HG03139 (cell line): ENCODE results near the gene CASKIN1.
"Not testable (repeated sequence)": the region's sequence is repeated elsewhere in the genome, so short reads cannot be mapped to it uniquely, and the experiment has no call there.

ENCODE experiments used
- ATAC-seq: cut with Tn5 transposase; IDR thresholded peaks from one replicate; pipeline ENCODE4 v1.9.1; 2021; ENCODE audit not compliant: unreplicated experiment

The CASKIN1 gene, protein sequence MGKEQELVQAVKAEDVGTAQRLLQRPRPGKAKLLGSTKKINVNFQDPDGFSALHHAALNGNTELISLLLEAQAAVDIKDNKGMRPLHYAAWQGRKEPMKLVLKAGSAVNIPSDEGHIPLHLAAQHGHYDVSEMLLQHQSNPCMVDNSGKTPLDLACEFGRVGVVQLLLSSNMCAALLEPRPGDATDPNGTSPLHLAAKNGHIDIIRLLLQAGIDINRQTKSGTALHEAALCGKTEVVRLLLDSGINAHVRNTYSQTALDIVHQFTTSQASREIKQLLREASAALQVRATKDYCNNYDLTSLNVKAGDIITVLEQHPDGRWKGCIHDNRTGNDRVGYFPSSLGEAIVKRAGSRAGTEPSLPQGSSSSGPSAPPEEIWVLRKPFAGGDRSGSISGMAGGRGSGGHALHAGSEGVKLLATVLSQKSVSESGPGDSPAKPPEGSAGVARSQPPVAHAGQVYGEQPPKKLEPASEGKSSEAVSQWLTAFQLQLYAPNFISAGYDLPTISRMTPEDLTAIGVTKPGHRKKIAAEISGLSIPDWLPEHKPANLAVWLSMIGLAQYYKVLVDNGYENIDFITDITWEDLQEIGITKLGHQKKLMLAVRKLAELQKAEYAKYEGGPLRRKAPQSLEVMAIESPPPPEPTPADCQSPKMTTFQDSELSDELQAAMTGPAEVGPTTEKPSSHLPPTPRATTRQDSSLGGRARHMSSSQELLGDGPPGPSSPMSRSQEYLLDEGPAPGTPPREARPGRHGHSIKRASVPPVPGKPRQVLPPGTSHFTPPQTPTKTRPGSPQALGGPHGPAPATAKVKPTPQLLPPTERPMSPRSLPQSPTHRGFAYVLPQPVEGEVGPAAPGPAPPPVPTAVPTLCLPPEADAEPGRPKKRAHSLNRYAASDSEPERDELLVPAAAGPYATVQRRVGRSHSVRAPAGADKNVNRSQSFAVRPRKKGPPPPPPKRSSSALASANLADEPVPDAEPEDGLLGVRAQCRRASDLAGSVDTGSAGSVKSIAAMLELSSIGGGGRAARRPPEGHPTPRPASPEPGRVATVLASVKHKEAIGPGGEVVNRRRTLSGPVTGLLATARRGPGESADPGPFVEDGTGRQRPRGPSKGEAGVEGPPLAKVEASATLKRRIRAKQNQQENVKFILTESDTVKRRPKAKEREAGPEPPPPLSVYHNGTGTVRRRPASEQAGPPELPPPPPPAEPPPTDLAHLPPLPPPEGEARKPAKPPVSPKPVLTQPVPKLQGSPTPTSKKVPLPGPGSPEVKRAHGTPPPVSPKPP (N-terminal part only)

GRCh38 chr16:2196162-2196980, at the start of gene CASKIN1:
TSS of gene CASKIN1 (minus strand) at chr16:2196605. CDS start at chr16:2196432, 173 bp downstream.
- no peak for ATAC-seq

- ATAC-seq, result no peak
Observed at GRCh38 chr16:2244926-2245795, 48.8 kb upstream of the CASKIN1 start.

GRCh38 chr16:2244301-2244700, 47.9 kb upstream of the CASKIN1 start:
- no peak for ATAC-seq

DNA sequence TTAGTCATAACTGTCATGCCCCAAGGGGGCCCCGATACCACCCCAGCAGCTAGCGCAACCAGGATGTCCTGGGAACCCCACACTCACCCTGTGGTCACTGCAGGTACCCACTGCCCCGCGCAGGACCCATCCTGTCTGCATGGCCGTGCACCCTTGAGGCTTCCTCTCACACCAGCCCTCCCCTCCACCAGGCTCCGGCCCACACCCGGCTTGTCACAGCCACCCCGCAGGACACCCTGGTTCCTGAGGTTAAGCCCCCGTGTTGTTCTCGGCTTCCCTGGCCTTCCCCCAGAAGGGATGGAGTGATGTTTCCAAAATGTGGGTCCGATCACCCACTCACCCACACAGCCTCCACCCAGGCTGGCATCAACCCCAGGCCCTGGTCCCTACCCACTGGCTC, 47.4 kb upstream of the CASKIN1 start:
- ATAC-seq, result no peak

DNA sequence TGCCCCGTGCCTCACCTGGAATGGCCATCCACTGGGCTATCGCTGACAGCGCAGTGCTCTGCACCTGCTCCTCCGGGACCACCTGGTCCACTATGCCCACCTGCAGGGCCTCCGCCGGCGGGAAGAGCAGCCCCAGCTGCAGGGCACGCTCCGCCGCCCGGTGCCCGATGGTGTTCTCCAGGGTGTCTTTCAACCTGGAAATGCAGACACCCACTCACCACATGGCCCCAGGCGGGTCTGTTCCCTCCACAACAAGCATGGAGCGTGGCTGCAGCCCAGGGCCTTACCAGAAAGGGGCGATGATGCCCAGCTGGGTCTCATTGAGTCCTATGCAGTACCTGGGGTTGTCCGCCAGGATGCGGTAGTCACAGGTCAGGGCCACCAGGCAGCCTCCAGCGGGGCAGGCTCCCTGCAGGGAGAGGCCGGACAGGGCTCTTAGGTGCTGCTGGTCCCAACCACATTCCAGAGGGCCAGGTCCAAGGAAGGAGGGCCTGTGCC, 46.7 kb upstream of the CASKIN1 start:
- ATAC-seq, result no peak

- ATAC-seq, result no peak
Observed at GRCh38 chr16:2242598-2242997, 46.2 kb upstream of the CASKIN1 start.

- not testable (repeated sequence) for ATAC-seq
Observed at GRCh38 chr16:2240331-2240730, 43.9 kb upstream of the CASKIN1 start.

DNA sequence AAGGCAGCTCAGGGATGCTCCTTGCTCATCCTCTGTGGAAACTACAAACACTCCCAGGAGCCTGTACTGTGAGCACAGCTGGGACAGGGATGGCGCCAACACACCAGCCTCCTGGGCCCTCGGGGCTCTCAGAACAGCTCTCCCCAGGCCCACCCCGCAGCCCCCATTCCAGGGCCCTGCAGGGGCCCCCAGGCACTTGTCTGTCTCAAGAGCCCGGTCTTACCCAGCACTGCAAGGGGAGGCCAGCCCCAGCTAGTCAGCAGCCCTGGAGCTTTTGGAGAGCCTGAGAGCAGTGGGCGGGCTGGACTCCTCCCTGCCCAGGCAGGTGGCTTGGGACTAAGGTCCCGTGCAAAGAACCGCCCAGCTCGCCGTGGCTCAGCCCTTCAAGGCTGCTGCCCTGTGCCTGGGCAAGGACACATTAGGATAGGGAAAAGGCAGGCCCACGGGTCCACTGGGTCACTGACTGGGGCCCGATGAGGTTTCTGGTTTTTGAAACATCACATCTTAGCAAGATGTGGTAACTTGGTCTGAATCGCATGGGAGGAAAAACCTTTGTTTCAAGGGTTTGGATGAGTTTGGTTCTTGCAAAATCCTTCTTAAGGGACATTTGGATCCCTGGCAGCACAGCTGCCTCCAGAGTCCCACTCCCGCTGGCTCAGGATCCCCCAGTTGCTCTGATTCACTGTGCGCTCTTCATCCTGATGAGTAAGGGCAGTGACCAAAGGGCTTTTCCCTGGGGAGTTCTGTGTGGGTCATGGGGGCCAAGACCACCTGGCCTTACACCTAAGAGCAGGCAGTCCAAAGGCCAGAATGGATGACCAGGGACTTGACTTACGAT, 42.7 kb upstream of the CASKIN1 start:
- ATAC-seq, result no peak

GRCh38 chr16:2238150-2238837, 41.9 kb upstream of the CASKIN1 start:
- ATAC-seq, result no peak

DNA sequence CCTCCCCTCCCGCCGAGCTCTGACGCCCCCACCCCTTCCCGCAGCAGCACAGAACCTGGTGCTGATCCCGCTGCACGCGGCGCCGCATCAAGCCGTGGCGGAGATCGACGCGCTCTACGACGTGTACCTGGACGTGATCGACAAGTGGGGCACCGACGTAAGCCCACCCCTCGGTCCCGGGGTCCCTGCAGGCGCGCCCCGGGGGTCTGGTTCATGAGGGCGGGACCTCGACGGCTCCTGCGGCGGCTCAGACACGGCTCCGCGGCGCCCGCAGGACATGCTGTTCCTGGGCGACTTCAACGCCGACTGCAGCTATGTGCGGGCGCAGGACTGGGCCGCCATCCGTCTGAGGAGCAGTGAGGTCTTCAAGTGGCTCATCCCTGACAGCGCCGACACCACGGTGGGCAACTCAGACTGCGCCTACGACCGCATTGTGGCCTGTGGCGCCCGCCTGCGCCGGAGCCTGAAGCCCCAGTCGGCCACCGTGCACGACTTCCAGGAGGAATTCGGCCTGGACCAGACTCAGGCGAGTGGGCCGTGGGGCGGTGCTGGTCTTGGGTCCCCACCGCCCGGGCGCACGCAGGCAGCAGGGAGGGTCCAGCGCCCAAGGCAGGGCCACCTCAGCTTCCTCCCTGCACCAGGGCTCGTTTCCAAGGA, 41.2 kb upstream of the CASKIN1 start:
- no peak for ATAC-seq

GRCh38 chr16:2237102-2237482, 40.7 kb upstream of the CASKIN1 start:
- no peak for ATAC-seq

- ATAC-seq, result no peak
Observed at GRCh38 chr16:2236337-2237101, 40.1 kb upstream of the CASKIN1 start, which contains the start of gene DNASE1L2. TSS of gene DNASE1L2 (plus strand) at chr16:2236444. CDS start at chr16:2236817, 373 bp downstream.

DNA sequence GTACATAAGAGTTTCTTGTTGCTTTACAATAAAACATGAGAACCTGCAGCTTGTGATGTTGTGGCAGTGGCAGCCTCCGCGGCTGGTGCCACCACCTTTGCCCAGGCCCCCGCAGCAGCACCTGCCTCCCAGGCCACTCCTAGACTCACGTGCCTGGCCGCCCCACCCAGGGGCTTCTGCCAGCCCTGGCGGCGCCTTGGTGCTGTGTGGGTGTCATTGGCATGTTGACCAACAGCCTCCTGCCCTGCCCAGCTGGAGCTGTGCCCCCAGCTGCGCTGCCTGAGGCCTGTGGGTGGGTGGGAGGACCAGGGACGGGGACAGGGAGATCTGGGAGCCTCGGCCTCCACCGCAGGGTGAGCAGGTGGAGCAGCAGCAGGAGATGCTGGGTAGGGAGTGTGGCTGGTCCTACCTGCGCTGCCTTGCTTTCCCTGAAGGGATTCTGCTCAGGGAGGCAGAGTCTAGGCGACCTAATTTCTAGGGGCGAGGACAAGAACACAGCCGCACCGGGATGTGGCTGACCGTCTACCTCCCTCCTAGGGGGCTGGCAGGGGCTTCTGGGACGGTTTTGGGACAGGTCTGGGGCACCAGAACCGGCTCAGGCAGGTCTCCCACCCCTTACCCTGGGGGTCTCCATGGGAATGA, 39.4 kb upstream of the CASKIN1 start:
- no peak for ATAC-seq

- no peak for ATAC-seq
Observed at GRCh38 chr16:2235234-2235651, 38.8 kb upstream of the CASKIN1 start.

DNA sequence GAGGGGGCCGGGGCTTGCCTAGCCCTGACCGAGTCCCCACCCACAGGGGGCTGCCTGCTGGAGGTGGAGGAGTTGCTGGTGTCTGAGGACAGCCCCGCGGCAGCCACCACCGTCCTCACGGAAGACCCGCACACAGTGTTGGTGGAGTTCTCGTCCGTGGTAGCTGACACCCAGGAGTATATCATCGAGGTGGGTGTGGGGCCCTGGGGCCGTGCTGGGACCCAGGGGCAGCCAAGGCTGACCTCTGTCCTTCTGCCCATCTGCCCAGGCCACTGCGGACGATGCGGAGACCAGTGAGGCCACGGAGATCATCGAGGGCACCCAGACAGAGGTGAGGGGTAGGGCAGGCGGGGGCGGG, 38.4 kb upstream of the CASKIN1 start:
- ATAC-seq, result no peak
